ENCODE results near the gene ACADS.

Gene ACADS

GRCh38 chr12:120710805-120711296 is 14.8 kb upstream of the ACADS start:
- H3K4me1 ChIP-seq (ENCODE audit: insufficient read depth, low read length): peaks cover 6% of the 10 kb centered on the region; the same call in 1 of the 2 replicates
- H3K36me3 ChIP-seq (ENCODE audit: insufficient read depth, low read length): 0 out of 2 replicates have a peak, but pooled peaks cover 4% of the 10 kb centered on the region
- no peaks in the 10 kb centered on the region for H3K9me3 ChIP-seq (ENCODE audit: control insufficient read depth, insufficient read depth, low read length)
- H3K9ac ChIP-seq (ENCODE audit: low read depth, low read length): peak overlapping the region; percentile 93

GRCh38 chr12:120711411-120711810 is 14.2 kb upstream of the ACADS start:
- H3K4me1 ChIP-seq (ENCODE audit: insufficient read depth, low read length): peaks cover 6% of the 10 kb centered on the region; the same call in 1 of the 2 replicates
- 0 out of 2 replicates have a peak, but pooled peaks cover 4% of the 10 kb centered on the region for H3K36me3 ChIP-seq (ENCODE audit: insufficient read depth, low read length)
- no peaks in the 10 kb centered on the region for H3K9me3 ChIP-seq (ENCODE audit: control insufficient read depth, insufficient read depth, low read length)
- peak overlapping the region; percentile 93 for H3K9ac ChIP-seq (ENCODE audit: low read depth, low read length)

- H3K9ac ChIP-seq (ENCODE audit: low read depth, low read length): no peak overlapping the region
- H3K9me3 ChIP-seq (ENCODE audit: control insufficient read depth, insufficient read depth, low read length): no peaks in the 10 kb centered on the region
- peaks cover 6% of the 10 kb centered on the region; the same call in 1 of the 2 replicates for H3K4me1 ChIP-seq (ENCODE audit: insufficient read depth, low read length)
- peaks cover 11% of the 10 kb centered on the region for H3K36me3 ChIP-seq (ENCODE audit: insufficient read depth, low read length)
Measured at GRCh38 chr12:120712610-120713009, 13.0 kb upstream of the ACADS start.

GRCh38 chr12:120713861-120714482 is 11.7 kb upstream of the ACADS start:
- Histone ChIP-seq H3K4me1 (ENCODE audit: insufficient read depth, low read length) (peaks cover 6% of the 10 kb centered on the region; the same call in 1 of the 2 replicates), H3K9ac (ENCODE audit: low read depth, low read length) (no peak overlapping the region), H3K9me3 (ENCODE audit: control insufficient read depth, insufficient read depth, low read length) (no peaks in the 10 kb centered on the region), H3K36me3 (ENCODE audit: insufficient read depth, low read length) (peaks cover 17% of the 10 kb centered on the region)

- H3K36me3 ChIP-seq (ENCODE audit: insufficient read depth, low read length): peaks cover 35% of the 10 kb centered on the region
- H3K9me3 ChIP-seq (ENCODE audit: control insufficient read depth, insufficient read depth, low read length): no peaks in the 10 kb centered on the region
- H3K9ac ChIP-seq (ENCODE audit: low read depth, low read length): no peak overlapping the region
- no peaks in the 10 kb centered on the region for H3K4me1 ChIP-seq (ENCODE audit: insufficient read depth, low read length)
Measured at GRCh38 chr12:120718055-120718454, 7.6 kb upstream of the ACADS start.

- no peaks in the 10 kb centered on the region for H3K4me1 ChIP-seq (ENCODE audit: insufficient read depth, low read length)
- no peak overlapping the region for H3K9ac ChIP-seq (ENCODE audit: low read depth, low read length)
- H3K9me3 ChIP-seq (ENCODE audit: control insufficient read depth, insufficient read depth, low read length): no peaks in the 10 kb centered on the region
- H3K36me3 ChIP-seq (ENCODE audit: insufficient read depth, low read length): peaks cover 35% of the 10 kb centered on the region
Measured at GRCh38 chr12:120719072-120719471, 6.6 kb upstream of the ACADS start.

DNA sequence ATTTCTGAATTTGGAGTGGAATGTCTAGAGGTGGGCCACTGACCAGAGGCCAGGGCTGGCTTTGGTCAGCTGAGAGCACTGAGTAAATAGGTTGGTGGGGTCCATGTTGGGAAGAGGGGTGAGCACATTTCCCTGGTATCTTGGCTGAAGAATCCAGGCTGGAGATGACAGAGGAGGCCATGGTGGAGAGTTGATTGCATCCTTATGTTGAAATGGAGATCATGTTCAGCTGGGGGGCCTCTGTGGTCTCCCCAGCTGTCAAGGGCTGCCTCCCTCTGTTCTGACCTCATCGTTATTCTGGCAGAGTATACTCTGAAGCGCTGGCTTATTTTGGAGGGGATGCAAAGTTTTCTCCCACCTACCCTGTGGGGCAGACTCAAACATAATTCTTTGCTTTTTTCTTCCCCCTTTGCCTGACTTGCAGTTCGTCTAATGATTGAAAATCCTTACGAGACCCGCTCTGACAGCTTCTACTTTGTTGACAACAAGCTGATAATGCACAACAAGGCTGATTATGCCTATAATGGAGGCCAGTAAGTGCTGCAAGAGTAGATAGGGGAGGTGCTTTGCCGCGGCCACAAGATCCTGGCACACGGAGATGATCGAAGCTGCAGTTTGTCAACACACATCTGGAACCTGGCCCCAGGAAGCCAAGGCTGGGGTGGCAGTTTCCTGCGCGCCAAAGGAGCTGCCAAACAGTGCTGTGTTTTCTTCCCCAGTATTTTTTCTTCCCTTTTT is 6.0 kb upstream of the ACADS start:
- Histone ChIP-seq H3K36me3 (ENCODE audit: insufficient read depth, low read length) (peaks cover 30% of the 10 kb centered on the region), H3K9me3 (ENCODE audit: control insufficient read depth, insufficient read depth, low read length) (no peaks in the 10 kb centered on the region), H3K4me1 (ENCODE audit: insufficient read depth, low read length) (no peaks in the 10 kb centered on the region), H3K9ac (ENCODE audit: low read depth, low read length) (no peak overlapping the region)

GRCh38 chr12:120720234-120720986 is 5.2 kb upstream of the ACADS start:
- H3K9ac ChIP-seq (ENCODE audit: low read depth, low read length): no peak overlapping the region
- H3K4me1 ChIP-seq (ENCODE audit: insufficient read depth, low read length): no peaks in the 10 kb centered on the region
- no peaks in the 10 kb centered on the region for H3K9me3 ChIP-seq (ENCODE audit: control insufficient read depth, insufficient read depth, low read length)
- H3K36me3 ChIP-seq (ENCODE audit: insufficient read depth, low read length): peaks cover 30% of the 10 kb centered on the region

- no peak overlapping the region for H3K9ac ChIP-seq (ENCODE audit: low read depth, low read length)
- H3K9me3 ChIP-seq (ENCODE audit: control insufficient read depth, insufficient read depth, low read length): no peaks in the 10 kb centered on the region
- peaks cover under 1% of the 10 kb centered on the region; the same call in 1 of the 2 replicates for H3K4me1 ChIP-seq (ENCODE audit: insufficient read depth, low read length)
- H3K36me3 ChIP-seq (ENCODE audit: insufficient read depth, low read length): peaks cover 30% of the 10 kb centered on the region
Measured at GRCh38 chr12:120720987-120721801, 4.4 kb upstream of the ACADS start.

DNA sequence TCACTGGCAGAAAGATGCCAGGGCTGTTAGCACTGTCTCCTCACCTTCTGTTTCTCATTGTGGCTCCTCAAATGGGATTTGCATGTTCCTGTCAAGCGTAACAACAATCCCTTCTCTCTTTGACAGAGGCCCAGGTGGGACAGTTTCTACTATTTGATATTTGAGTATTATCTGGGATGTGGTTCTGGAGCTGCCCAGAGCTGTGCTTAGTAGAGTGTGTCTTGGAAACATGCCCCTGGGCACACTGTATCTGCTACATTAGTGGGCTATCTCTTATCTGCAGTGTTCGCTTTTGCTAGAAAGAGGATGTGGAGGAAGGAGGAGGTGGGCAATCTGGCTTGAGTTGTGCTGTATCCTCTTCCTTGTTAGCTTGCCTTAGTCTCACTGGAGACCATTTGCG is 3.8 kb upstream of the ACADS start:
- Histone ChIP-seq H3K9ac (ENCODE audit: low read depth, low read length) (no peak overlapping the region), H3K4me1 (ENCODE audit: insufficient read depth, low read length) (peaks cover 4% of the 10 kb centered on the region; the same call in 1 of the 2 replicates), H3K36me3 (ENCODE audit: insufficient read depth, low read length) (peaks cover 27% of the 10 kb centered on the region), H3K9me3 (ENCODE audit: control insufficient read depth, insufficient read depth, low read length) (no peaks in the 10 kb centered on the region)

DNA sequence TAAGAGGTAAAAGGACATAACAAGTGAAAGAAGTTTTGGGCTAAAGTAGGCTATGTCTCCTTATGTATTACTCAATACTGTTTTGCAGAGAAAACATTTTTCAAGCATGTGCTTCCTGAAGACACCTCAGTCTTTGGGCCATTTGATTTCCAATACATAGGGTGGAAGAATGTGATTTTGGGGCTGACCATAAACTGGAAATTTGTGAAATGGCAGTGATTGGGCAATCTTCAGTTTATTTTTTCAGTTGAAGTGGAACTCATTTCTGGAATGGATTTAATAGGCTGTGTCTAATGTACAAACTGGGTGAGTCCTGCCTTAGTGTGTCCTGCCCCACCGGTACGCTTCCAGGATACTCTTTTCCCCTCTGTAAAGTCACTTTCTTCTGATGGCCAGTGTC is 2.8 kb upstream of the ACADS start:
- peaks cover 24% of the 10 kb centered on the region for H3K36me3 ChIP-seq (ENCODE audit: insufficient read depth, low read length)
- H3K4me1 ChIP-seq (ENCODE audit: insufficient read depth, low read length): peaks cover 4% of the 10 kb centered on the region; the same call in 1 of the 2 replicates
- H3K9ac ChIP-seq (ENCODE audit: low read depth, low read length): no peak overlapping the region
- no peaks in the 10 kb centered on the region for H3K9me3 ChIP-seq (ENCODE audit: control insufficient read depth, insufficient read depth, low read length)

GRCh38 chr12:120724720-120725119 is 906 bp upstream of the ACADS start:
- H3K4me1 ChIP-seq (ENCODE audit: insufficient read depth, low read length): peaks cover 4% of the 10 kb centered on the region; the same call in 1 of the 2 replicates
- H3K9me3 ChIP-seq (ENCODE audit: control insufficient read depth, insufficient read depth, low read length): no peaks in the 10 kb centered on the region
- H3K36me3 ChIP-seq (ENCODE audit: insufficient read depth, low read length): peaks cover 10% of the 10 kb centered on the region
- no peak overlapping the region for H3K9ac ChIP-seq (ENCODE audit: low read depth, low read length)

- Histone ChIP-seq H3K9ac (ENCODE audit: low read depth, low read length) (peak overlapping the region; percentile 86; the same call in 1 of the 2 replicates), H3K36me3 (ENCODE audit: insufficient read depth, low read length) (peaks cover 7% of the 10 kb centered on the region), H3K9me3 (ENCODE audit: control insufficient read depth, insufficient read depth, low read length) (no peaks in the 10 kb centered on the region), H3K4me1 (ENCODE audit: insufficient read depth, low read length) (peaks cover 4% of the 10 kb centered on the region; the same call in 1 of the 2 replicates)
Measured at GRCh38 chr12:120725151-120725658, 421 bp upstream of the ACADS start.
